ENCODE results near the gene STAB2.

Gene STAB2

GRCh38 chr12:103672401-103673119, 85.5 kb downstream of the STAB2 start:
- Histone ChIP-seq H3F3A (ENCODE audit: insufficient read depth, low read length) (no peaks in the 10 kb centered on the region), H3K27me3 (ENCODE audit: insufficient read depth, low read length) (no peaks in the 10 kb centered on the region), H3K4me3 (ENCODE audit: low read depth, low read length, poor library complexity, severe bottlenecking) (no peak overlapping the region), H3K9me2 (ENCODE audit: low read depth, low read length) (no peaks in the 10 kb centered on the region), H3K4me1 (ENCODE audit: insufficient read depth, low read length, severe bottlenecking) (no peaks in the 10 kb centered on the region), H3K79me2 (ENCODE audit: insufficient read depth, low read length) (no peaks in the 10 kb centered on the region), H3K9ac (ENCODE audit: low read length) (no peak overlapping the region), H4K20me1 (ENCODE audit: insufficient read depth, low read length) (no peaks in the 10 kb centered on the region), H2AFZ (ENCODE audit: low read length) (no peak overlapping the region), H3K36me3 (ENCODE audit: insufficient read depth, low read length) (no peaks in the 10 kb centered on the region), H3K9me3 (ENCODE audit: low read length) (no peaks in the 10 kb centered on the region), H3K27ac (ENCODE audit: low read depth, low read length, poor library complexity, severe bottlenecking) (no peak overlapping the region), H3K4me2 (ENCODE audit: low read length) (no peak overlapping the region)
- no peak for TF ChIP-seq EZH2 (IDR thresholded peaks at IDR 0.05; ENCODE audit: borderline replicate concordance, low read length)
- TF ChIP-seq CTCF (IDR thresholded peaks at IDR 0.05; ENCODE audit: low read length), result no peak

- no peaks in the 10 kb centered on the region for H3K9me2 ChIP-seq (ENCODE audit: low read depth, low read length)
- no peaks in the 10 kb centered on the region for H4K20me1 ChIP-seq (ENCODE audit: insufficient read depth, low read length)
- no peak overlapping the region for H3K4me2 ChIP-seq (ENCODE audit: low read length)
- no peak for TF ChIP-seq CTCF (IDR thresholded peaks at IDR 0.05; ENCODE audit: low read length)
- no peak for TF ChIP-seq EZH2 (IDR thresholded peaks at IDR 0.05; ENCODE audit: borderline replicate concordance, low read length)
- H3F3A ChIP-seq (ENCODE audit: insufficient read depth, low read length), result no peaks in the 10 kb centered on the region
- H3K4me1 ChIP-seq (ENCODE audit: insufficient read depth, low read length, severe bottlenecking), result no peaks in the 10 kb centered on the region
- no peak overlapping the region for H2AFZ ChIP-seq (ENCODE audit: low read length)
- no peaks in the 10 kb centered on the region for H3K27me3 ChIP-seq (ENCODE audit: insufficient read depth, low read length)
- no peak overlapping the region for H3K27ac ChIP-seq (ENCODE audit: low read depth, low read length, poor library complexity, severe bottlenecking)
- H3K36me3 ChIP-seq (ENCODE audit: insufficient read depth, low read length), result no peaks in the 10 kb centered on the region
- H3K79me2 ChIP-seq (ENCODE audit: insufficient read depth, low read length), result no peaks in the 10 kb centered on the region
- no peaks in the 10 kb centered on the region for H3K9me3 ChIP-seq (ENCODE audit: low read length)
- no peak overlapping the region for H3K9ac ChIP-seq (ENCODE audit: low read length)
- no peak overlapping the region for H3K4me3 ChIP-seq (ENCODE audit: low read depth, low read length, poor library complexity, severe bottlenecking)
These were observed 86.4 kb downstream of the STAB2 start for GRCh38 chr12:103673487-103673886.

DNA sequence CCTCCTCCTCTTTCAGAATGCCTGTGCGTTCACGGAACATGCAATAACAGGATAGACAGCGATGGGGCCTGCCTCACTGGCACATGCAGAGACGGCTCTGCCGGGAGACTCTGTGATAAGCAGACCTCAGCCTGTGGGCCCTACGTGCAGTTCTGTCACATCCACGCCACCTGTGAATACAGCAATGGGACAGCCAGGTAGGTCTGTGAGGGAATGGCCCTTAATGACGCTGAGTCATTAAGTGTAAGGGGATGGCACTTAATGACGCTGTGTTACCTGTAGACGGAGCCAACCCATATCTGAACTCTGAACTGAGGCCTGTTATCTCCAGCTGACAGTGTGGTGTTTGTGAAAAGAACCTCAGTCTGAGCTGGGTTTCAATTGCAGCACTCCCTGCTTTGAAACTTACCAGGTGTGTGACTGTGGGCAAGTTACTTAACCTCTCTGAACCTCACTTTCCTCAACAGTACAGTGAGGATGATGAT, 86.9 kb downstream of the STAB2 start:
- no peak overlapping the region for H3K27ac ChIP-seq (ENCODE audit: low read depth, low read length, poor library complexity, severe bottlenecking)

More for the DNA sequence above, 86.9 kb downstream of the STAB2 start:
- no peaks in the 10 kb centered on the region for H3K4me1 ChIP-seq (ENCODE audit: insufficient read depth, low read length, severe bottlenecking)
- no peak for TF ChIP-seq EZH2 (IDR thresholded peaks at IDR 0.05; ENCODE audit: borderline replicate concordance, low read length)
- TF ChIP-seq CTCF (IDR thresholded peaks at IDR 0.05; ENCODE audit: low read length), result no peak
- no peak overlapping the region for H3K9ac ChIP-seq (ENCODE audit: low read length)
- no peaks in the 10 kb centered on the region for H3K79me2 ChIP-seq (ENCODE audit: insufficient read depth, low read length)
- H2AFZ ChIP-seq (ENCODE audit: low read length), result no peak overlapping the region
- H3K9me3 ChIP-seq (ENCODE audit: low read length), result no peaks in the 10 kb centered on the region
- no peaks in the 10 kb centered on the region for H4K20me1 ChIP-seq (ENCODE audit: insufficient read depth, low read length)
- no peaks in the 10 kb centered on the region for H3K27me3 ChIP-seq (ENCODE audit: insufficient read depth, low read length)
- H3K9me2 ChIP-seq (ENCODE audit: low read depth, low read length), result no peaks in the 10 kb centered on the region
- no peaks in the 10 kb centered on the region for H3F3A ChIP-seq (ENCODE audit: insufficient read depth, low read length)
- H3K36me3 ChIP-seq (ENCODE audit: insufficient read depth, low read length), result no peaks in the 10 kb centered on the region
- no peak overlapping the region for H3K4me2 ChIP-seq (ENCODE audit: low read length)
- H3K4me3 ChIP-seq (ENCODE audit: low read depth, low read length, poor library complexity, severe bottlenecking), result no peak overlapping the region
